ENCODE results near the gene SSRP1. TPM values are rescaled to one million over a fixed set of nuclear protein-coding genes. Genes with fewer than 3 reads are reported as not detected.

Gene SSRP1
- total RNA-seq, 1 experiment from 2014 or later, result 173 TPM

DNA sequence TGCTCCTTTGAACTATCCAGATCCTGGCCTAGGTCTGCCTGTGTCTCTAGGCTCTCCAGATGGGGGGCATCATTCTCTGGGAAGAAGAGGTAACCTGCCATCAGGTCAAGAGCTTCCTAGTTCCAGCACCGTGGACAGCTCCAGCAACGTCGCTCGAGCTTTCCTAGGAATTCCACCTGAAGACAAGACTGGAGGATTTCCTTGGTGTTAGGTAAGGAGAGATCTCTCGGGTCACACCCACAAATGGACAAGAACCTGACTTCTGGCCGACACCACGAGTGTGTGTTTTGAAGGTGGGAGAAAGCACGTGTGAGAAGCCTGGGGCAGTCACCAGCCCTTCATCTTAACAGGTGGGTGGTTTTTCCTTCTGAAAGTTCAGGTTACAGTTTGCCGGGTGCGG, 44.0 kb upstream of the SSRP1 start:
- intact Hi-C loops (cut with micrococcal nuclease; ENCODE audit: unreplicated experiment) (no loop called here), in situ Hi-C loops (cut with HindIII; ENCODE audit: low pct_unique_long_range_greater_than_20kb, low sequenced_read_pairs) (no loop called here)
- Histone ChIP-seq H3K9me3 (ENCODE audit: control insufficient read depth, insufficient read depth, low read depth, low read length) (no peaks in the 10 kb centered on the region), H3K4me3 (ENCODE audit: low read depth in 2 of 2, low read length in 2 of 2) (no peak overlapping the region), H3K36me3 (ENCODE audit: control insufficient read depth, insufficient read depth, low read length) (no peaks in the 10 kb centered on the region), H3K27ac (ENCODE audit: low read length) (no peak overlapping the region), H3K4me1 (ENCODE audit: control insufficient read depth, insufficient read depth, low read length) (no peaks in the 10 kb centered on the region; the same call in 1 of the 2 replicates), H3K27me3 (ENCODE audit: control insufficient read depth, insufficient read depth, low read length) (peaks cover 2% of the 10 kb centered on the region)
- TF ChIP-seq, protein P1, sequence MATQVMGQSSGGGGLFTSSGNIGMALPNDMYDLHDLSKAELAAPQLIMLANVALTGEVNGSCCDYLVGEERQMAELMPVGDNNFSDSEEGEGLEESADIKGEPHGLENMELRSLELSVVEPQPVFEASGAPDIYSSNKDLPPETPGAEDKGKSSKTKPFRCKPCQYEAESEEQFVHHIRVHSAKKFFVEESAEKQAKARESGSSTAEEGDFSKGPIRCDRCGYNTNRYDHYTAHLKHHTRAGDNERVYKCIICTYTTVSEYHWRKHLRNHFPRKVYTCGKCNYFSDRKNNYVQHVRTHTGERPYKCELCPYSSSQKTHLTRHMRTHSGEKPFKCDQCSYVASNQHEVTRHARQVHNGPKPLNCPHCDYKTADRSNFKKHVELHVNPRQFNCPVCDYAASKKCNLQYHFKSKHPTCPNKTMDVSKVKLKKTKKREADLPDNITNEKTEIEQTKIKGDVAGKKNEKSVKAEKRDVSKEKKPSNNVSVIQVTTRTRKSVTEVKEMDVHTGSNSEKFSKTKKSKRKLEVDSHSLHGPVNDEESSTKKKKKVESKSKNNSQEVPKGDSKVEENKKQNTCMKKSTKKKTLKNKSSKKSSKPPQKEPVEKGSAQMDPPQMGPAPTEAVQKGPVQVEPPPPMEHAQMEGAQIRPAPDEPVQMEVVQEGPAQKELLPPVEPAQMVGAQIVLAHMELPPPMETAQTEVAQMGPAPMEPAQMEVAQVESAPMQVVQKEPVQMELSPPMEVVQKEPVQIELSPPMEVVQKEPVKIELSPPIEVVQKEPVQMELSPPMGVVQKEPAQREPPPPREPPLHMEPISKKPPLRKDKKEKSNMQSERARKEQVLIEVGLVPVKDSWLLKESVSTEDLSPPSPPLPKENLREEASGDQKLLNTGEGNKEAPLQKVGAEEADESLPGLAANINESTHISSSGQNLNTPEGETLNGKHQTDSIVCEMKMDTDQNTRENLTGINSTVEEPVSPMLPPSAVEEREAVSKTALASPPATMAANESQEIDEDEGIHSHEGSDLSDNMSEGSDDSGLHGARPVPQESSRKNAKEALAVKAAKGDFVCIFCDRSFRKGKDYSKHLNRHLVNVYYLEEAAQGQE (IDR thresholded peaks at IDR 0.05; ENCODE audit: insufficient read depth in 1 of 2, low read depth in 2 of 2, low read length in 1 of 2), result peak; percentile 95
- TF ChIP-seq, protein P2, sequence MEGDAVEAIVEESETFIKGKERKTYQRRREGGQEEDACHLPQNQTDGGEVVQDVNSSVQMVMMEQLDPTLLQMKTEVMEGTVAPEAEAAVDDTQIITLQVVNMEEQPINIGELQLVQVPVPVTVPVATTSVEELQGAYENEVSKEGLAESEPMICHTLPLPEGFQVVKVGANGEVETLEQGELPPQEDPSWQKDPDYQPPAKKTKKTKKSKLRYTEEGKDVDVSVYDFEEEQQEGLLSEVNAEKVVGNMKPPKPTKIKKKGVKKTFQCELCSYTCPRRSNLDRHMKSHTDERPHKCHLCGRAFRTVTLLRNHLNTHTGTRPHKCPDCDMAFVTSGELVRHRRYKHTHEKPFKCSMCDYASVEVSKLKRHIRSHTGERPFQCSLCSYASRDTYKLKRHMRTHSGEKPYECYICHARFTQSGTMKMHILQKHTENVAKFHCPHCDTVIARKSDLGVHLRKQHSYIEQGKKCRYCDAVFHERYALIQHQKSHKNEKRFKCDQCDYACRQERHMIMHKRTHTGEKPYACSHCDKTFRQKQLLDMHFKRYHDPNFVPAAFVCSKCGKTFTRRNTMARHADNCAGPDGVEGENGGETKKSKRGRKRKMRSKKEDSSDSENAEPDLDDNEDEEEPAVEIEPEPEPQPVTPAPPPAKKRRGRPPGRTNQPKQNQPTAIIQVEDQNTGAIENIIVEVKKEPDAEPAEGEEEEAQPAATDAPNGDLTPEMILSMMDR (IDR thresholded peaks at IDR 0.05), result no peak
- TF ChIP-seq TCF7L2 (IDR thresholded peaks at IDR 0.05; ENCODE audit: low read depth, low read length), result no peak
- BruUV-seq (replicated peaks), result no TSS peak
- POLR2A ChIA-PET, result no interaction called here
- ATAC-seq, result no peak
- no peak for DNase-seq (ENCODE audit: low read depth, low spot score)
- CTCF ChIA-PET, result interaction anchor here (0.5 kb wide), 1 partner anchor 39 kb away, joined by 3 read pairs; no protein-coding TSS in a partner anchor

DNA sequence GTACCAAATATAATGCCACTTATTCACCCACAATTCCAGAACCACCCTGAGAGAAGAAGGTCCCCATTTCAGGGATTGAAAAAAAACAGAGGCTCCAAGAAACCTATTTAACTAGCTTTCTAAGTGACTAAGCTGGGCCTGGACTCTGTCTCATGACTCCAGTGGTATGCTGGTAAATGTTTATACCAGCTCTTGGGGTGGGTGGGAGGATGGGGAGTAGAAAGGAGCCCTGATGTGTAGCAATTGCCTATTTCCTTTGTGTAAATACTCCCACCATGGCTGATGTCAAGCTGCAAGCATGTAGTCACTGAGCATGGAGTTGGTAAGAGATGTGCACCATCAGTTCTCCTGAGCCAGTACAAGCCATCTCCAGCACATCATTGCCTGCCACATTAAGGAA, 42.5 kb upstream of the SSRP1 start:
- BruUV-seq (replicated peaks), result no TSS peak
- Histone ChIP-seq H3K4me1 (ENCODE audit: control insufficient read depth, insufficient read depth, low read length) (no peaks in the 10 kb centered on the region; the same call in 1 of the 2 replicates), H3K36me3 (ENCODE audit: control insufficient read depth, insufficient read depth, low read length) (no peaks in the 10 kb centered on the region), H3K27me3 (ENCODE audit: control insufficient read depth, insufficient read depth, low read length) (no peaks in the 10 kb centered on the region; the same call in 1 of the 2 replicates), H3K27ac (ENCODE audit: low read length) (no peak overlapping the region), H3K9me3 (ENCODE audit: control insufficient read depth, insufficient read depth, low read depth, low read length) (no peaks in the 10 kb centered on the region), H3K4me3 (ENCODE audit: low read depth in 2 of 2, low read length in 2 of 2) (no peak overlapping the region)
- TF ChIP-seq, protein P1 (IDR thresholded peaks at IDR 0.05; ENCODE audit: insufficient read depth in 1 of 2, low read depth in 2 of 2, low read length in 1 of 2), result no peak
- TF ChIP-seq TCF7L2 (IDR thresholded peaks at IDR 0.05; ENCODE audit: low read depth, low read length) (no peak), SIN3A (IDR thresholded peaks at IDR 0.05; ENCODE audit: borderline replicate concordance, insufficient read depth, low read depth, low read length) (no peak), POLR2AphosphoS5 (IDR thresholded peaks at IDR 0.05; ENCODE audit: low read depth, low read length) (no peak)
- TF ChIP-seq, protein P2 (IDR thresholded peaks at IDR 0.05), result no peak
- DNase-seq (ENCODE audit: low read depth, low spot score) (no peak), ATAC-seq (no peak)
- ChIA-PET CTCF (interaction anchor here (0.6 kb wide), 2 partner anchors 80 to 264 kb away, joined by 4 to 8 read pairs; no protein-coding TSS in a partner anchor), POLR2A (interaction anchor here (0.5 to 0.6 kb wide), 2 partner anchors 75 to 431 kb away, joined by 3 to 4 read pairs; no protein-coding TSS in a partner anchor)
- intact Hi-C loops (cut with micrococcal nuclease; ENCODE audit: unreplicated experiment) (no loop called here), in situ Hi-C loops (cut with HindIII; ENCODE audit: low pct_unique_long_range_greater_than_20kb, low sequenced_read_pairs) (no loop called here)
